Measurements from ENCODE around the gene PDE2A.

PDE2A gene

DNA sequence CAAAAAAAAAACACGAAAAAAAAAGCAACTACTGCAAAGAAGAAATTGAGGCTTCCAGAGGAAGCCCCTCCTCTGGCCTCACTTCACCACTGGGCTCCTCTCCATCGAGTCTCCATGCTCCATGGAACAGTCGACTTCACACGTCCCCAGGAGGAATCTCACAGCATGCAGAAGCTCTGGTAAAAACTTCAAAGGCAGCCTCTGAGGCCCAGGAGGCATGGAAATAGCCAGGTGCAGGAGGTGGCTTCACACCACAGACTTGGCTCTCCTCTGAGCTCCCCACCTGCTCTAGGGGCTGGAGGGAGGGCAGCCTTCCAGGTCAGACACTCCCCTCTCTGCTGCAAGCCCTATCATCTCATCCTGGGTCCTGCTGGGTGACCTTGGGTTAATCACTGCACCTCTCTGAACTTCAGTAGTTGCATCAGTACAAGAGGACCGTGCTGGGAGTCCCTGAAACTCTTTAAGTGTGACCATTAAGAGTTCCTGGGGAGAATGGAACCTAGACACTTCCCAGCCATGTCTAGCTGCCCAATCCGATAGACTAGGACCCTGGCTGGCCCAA is 8.2 kb downstream of the PDE2A start:
- H3K27ac ChIP-seq, result no peak overlapping the region

DNA sequence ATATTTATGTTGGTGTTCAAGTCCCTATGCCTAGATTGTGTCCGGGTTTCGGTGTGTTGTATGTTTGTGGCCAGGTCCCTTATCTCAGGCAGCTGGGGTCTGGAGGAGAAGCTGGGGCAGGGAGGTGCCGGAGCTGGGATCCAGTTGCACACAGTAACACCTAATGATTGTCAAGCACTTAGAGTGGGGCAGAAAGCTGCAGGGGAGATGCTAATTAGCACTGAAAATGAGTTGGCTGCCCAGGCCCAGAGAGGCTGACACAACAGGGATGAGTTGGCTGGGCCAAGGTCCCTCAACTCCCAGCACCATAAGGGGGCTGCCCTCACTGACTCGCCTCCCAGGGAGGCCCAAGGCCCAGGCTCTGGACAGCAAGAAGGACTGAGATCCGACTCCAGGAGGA is 12.2 kb downstream of the PDE2A start:
- Histone ChIP-seq H2AFZ (no peak overlapping the region), H3K9me3 (ENCODE audit: control insufficient read depth, low read length) (no peaks in the 10 kb centered on the region), H3K79me2 (no peaks in the 10 kb centered on the region), H3K9ac (no peak overlapping the region), H3K27ac (no peak overlapping the region), H3K36me3 (ENCODE audit: control insufficient read depth, insufficient read depth, low read length) (no peaks in the 10 kb centered on the region), H3K4me1 (no peaks in the 10 kb centered on the region), H3K4me3 (ENCODE audit: low read depth, low read length) (no peak overlapping the region), H3K4me2 (ENCODE audit: low read length) (no peak overlapping the region), H3K27me3 (ENCODE audit: control insufficient read depth, insufficient read depth, low read length) (no peaks in the 10 kb centered on the region)
- TF ChIP-seq, protein P1, sequence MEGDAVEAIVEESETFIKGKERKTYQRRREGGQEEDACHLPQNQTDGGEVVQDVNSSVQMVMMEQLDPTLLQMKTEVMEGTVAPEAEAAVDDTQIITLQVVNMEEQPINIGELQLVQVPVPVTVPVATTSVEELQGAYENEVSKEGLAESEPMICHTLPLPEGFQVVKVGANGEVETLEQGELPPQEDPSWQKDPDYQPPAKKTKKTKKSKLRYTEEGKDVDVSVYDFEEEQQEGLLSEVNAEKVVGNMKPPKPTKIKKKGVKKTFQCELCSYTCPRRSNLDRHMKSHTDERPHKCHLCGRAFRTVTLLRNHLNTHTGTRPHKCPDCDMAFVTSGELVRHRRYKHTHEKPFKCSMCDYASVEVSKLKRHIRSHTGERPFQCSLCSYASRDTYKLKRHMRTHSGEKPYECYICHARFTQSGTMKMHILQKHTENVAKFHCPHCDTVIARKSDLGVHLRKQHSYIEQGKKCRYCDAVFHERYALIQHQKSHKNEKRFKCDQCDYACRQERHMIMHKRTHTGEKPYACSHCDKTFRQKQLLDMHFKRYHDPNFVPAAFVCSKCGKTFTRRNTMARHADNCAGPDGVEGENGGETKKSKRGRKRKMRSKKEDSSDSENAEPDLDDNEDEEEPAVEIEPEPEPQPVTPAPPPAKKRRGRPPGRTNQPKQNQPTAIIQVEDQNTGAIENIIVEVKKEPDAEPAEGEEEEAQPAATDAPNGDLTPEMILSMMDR (IDR thresholded peaks at IDR 0.05), result no peak

More for the DNA sequence above, 8.2 kb downstream of the PDE2A start:
- Histone ChIP-seq H3K4me1 (no peaks in the 10 kb centered on the region), H3K36me3 (ENCODE audit: control insufficient read depth, insufficient read depth, low read length) (no peaks in the 10 kb centered on the region), H3K4me3 (ENCODE audit: low read depth, low read length) (no peak overlapping the region), H3K27me3 (ENCODE audit: control insufficient read depth, insufficient read depth, low read length) (no peaks in the 10 kb centered on the region), H2AFZ (no peak overlapping the region), H3K9ac (no peak overlapping the region), H3K79me2 (no peaks in the 10 kb centered on the region), H3K4me2 (ENCODE audit: low read length) (no peak overlapping the region), H3K9me3 (ENCODE audit: control insufficient read depth, low read length) (no peaks in the 10 kb centered on the region)
- TF ChIP-seq, protein P1 (IDR thresholded peaks at IDR 0.05), result no peak

DNA sequence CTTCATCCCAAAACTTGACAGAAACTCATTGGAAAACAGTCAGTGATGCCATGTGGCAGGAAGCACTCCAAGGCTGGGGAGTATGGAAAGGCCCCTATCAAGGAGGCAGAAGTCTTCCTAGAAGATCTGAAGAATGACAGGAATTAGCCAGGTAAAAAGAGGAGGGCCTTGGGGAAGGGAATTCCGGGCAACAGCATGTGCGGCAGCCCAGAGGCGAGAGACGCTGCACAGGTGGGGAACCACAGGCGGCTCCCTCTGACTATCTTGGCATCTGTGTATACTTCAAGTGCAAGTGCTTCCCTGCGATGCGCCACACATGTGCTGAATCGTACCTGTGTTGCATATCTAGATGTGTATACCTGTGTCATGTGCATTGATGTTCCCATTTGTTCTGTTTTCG is 12.7 kb downstream of the PDE2A start:
- no peak overlapping the region for H3K4me2 ChIP-seq (ENCODE audit: low read length)
- no peaks in the 10 kb centered on the region for H3K36me3 ChIP-seq (ENCODE audit: control insufficient read depth, insufficient read depth, low read length)
- H3K27ac ChIP-seq, result no peak overlapping the region
- no peak overlapping the region for H2AFZ ChIP-seq
- H3K4me1 ChIP-seq, result no peaks in the 10 kb centered on the region
- no peak overlapping the region for H3K9ac ChIP-seq
- no peaks in the 10 kb centered on the region for H3K9me3 ChIP-seq (ENCODE audit: control insufficient read depth, low read length)
- TF ChIP-seq, protein P1 (IDR thresholded peaks at IDR 0.05), result no peak
- H3K27me3 ChIP-seq (ENCODE audit: control insufficient read depth, insufficient read depth, low read length), result no peaks in the 10 kb centered on the region
- H3K4me3 ChIP-seq (ENCODE audit: low read depth, low read length), result no peak overlapping the region
- H3K79me2 ChIP-seq, result no peaks in the 10 kb centered on the region

DNA sequence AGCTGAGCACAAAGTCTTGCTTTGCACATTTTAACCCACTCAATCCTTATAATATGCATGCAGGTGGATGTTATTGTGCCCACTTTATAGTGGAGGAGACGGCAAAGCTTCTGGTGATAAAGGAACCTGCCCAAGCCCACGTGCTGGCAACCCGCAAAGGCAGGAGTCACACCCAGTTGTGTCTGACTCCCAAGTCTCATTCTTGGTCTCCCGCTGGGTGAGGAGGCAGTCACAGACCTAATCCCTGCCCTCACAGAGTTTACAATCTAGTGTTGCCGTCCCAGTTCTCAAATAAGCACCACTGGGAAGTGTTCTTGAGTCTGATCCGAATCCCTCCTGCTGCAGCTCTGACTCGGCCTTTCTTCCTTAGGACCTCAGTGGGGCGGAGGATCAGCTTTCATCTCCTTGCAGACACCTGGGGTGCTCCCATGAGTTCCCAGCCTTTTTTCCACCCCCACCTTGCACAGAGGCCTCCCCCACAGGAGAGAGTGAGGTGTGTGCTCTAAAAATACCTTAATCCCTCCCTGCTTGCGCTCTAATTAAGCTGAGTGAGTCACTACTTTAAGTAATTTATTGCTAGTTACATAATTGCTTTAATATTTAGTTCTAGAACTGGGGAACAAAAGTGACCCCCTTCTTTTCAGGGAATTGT is 15.1 kb downstream of the PDE2A start:
- Histone ChIP-seq H3K4me2 (ENCODE audit: low read length) (no peak overlapping the region), H3K27ac (no peak overlapping the region), H3K4me3 (ENCODE audit: low read depth, low read length) (no peak overlapping the region), H3K27me3 (ENCODE audit: control insufficient read depth, insufficient read depth, low read length) (no peaks in the 10 kb centered on the region), H3K4me1 (no peaks in the 10 kb centered on the region), H3K79me2 (no peaks in the 10 kb centered on the region), H2AFZ (no peak overlapping the region), H3K36me3 (ENCODE audit: control insufficient read depth, insufficient read depth, low read length) (no peaks in the 10 kb centered on the region), H3K9me3 (ENCODE audit: control insufficient read depth, low read length) (no peaks in the 10 kb centered on the region), H3K9ac (no peak overlapping the region)
- TF ChIP-seq, protein P1 (IDR thresholded peaks at IDR 0.05), result no peak
